ENCODE results near the gene HTR3E. TPM values are rescaled to one million over a fixed set of nuclear protein-coding genes. Genes with fewer than 3 reads are reported as not detected.
A peak's percentile ranks its signal among the peaks of the same experiment; 100 is the strongest.
"Not testable (repeated sequence)": the region's sequence is repeated elsewhere in the genome, so short reads cannot be mapped to it uniquely, and the experiment has no call there.

The HTR3E gene
- total and polyA plus RNA-seq, 12 donors: not detected

GRCh38 chr3:184145751-184146270 is 48.9 kb downstream of the HTR3E start:
- no peaks in the 10 kb centered on the region for H3K27me3 ChIP-seq
- peak overlapping the region in 1 of 5 donors; percentile 32 for H3K27ac ChIP-seq
- intact Hi-C loops (cut with DNase I): loop anchor here in 1 of 2 donors (5.0 kb wide), 1 partner anchor 96 kb away; no protein-coding TSS in a partner anchor
- peaks cover 0 to 55% of the 10 kb centered on the region in 2 donors for H3K36me3 ChIP-seq (replicated peaks in 1 of 2)
- no peak overlapping the region for H3K4me3 ChIP-seq
- DNase-seq: no peak
- TF ChIP-seq, protein P1, sequence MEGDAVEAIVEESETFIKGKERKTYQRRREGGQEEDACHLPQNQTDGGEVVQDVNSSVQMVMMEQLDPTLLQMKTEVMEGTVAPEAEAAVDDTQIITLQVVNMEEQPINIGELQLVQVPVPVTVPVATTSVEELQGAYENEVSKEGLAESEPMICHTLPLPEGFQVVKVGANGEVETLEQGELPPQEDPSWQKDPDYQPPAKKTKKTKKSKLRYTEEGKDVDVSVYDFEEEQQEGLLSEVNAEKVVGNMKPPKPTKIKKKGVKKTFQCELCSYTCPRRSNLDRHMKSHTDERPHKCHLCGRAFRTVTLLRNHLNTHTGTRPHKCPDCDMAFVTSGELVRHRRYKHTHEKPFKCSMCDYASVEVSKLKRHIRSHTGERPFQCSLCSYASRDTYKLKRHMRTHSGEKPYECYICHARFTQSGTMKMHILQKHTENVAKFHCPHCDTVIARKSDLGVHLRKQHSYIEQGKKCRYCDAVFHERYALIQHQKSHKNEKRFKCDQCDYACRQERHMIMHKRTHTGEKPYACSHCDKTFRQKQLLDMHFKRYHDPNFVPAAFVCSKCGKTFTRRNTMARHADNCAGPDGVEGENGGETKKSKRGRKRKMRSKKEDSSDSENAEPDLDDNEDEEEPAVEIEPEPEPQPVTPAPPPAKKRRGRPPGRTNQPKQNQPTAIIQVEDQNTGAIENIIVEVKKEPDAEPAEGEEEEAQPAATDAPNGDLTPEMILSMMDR (IDR thresholded peaks at IDR 0.05): no peak
- no peak for TF ChIP-seq POLR2A (IDR thresholded peaks at IDR 0.05)
- H3K9me3 ChIP-seq (replicated peaks in 1 of 3): no peaks in the 10 kb centered on the region
- H3K4me1 ChIP-seq (replicated peaks in 1 of 2): peaks cover 0 to 6% of the 10 kb centered on the region in 2 donors
- 77 to 90% (median 83%) methylated on average over 8 of the region's 8 CpGs for WGBS, 4 donors

- H3K27ac ChIP-seq: no peak overlapping the region
- H3K36me3 ChIP-seq (replicated peaks in 1 of 2): peaks cover 0 to 33% of the 10 kb centered on the region in 2 donors
- H3K4me3 ChIP-seq: no peak overlapping the region
- 77 to 92% (median 88%) methylated on average over 3 of the region's 3 CpGs for WGBS, 4 donors
- no peaks in the 10 kb centered on the region for H3K9me3 ChIP-seq (replicated peaks in 1 of 3)
- TF ChIP-seq, protein P1 (IDR thresholded peaks at IDR 0.05): no peak
- TF ChIP-seq POLR2A (IDR thresholded peaks at IDR 0.05): no peak
- peaks cover 0 to 6% of the 10 kb centered on the region in 2 donors for H3K4me1 ChIP-seq (replicated peaks in 1 of 2)
- no peaks in the 10 kb centered on the region for H3K27me3 ChIP-seq
- intact Hi-C loops (cut with DNase I): loop anchor here in 1 of 2 donors (5.0 kb wide), 1 partner anchor 94 kb away; no protein-coding TSS in a partner anchor
- DNase-seq: no peak
Measured at GRCh38 chr3:184148076-184148475, 51.2 kb downstream of the HTR3E start.

- intact Hi-C loops (cut with DNase I): loop anchor here in 1 of 2 donors (5.0 kb wide), 1 partner anchor 93 kb away; no protein-coding TSS in a partner anchor
- no peak overlapping the region for H3K27ac ChIP-seq
- H3K27me3 ChIP-seq: no peaks in the 10 kb centered on the region
- peaks cover 0 to 6% of the 10 kb centered on the region in 2 donors for H3K4me1 ChIP-seq (replicated peaks in 1 of 2)
- H3K36me3 ChIP-seq (replicated peaks in 1 of 2): peaks cover 0 to 22% of the 10 kb centered on the region in 2 donors
- no peak overlapping the region for H3K4me3 ChIP-seq
- H3K9me3 ChIP-seq (replicated peaks in 1 of 3): no peaks in the 10 kb centered on the region
- 75 to 84% (median 82%) methylated on average over 6 of the region's 6 CpGs for whole genome bisulfite sequencing, 4 donors
- no peak for TF ChIP-seq POLR2A (IDR thresholded peaks at IDR 0.05)
- TF ChIP-seq, protein P1 (IDR thresholded peaks at IDR 0.05): no peak
- DNase-seq: no peak
Measured at GRCh38 chr3:184149123-184149522, 52.3 kb downstream of the HTR3E start.

GRCh38 chr3:184149770-184150169 is 52.9 kb downstream of the HTR3E start:
- 40 to 57% (median 46%) methylated on average over 6 of the region's 6 CpGs for WGBS, 4 donors
- peak overlapping the region in 1 of 5 donors; percentile 10 for H3K27ac ChIP-seq
- intact Hi-C loops (cut with DNase I): loop anchor here in 1 of 2 donors (5.0 kb wide), 1 partner anchor 93 kb away; no protein-coding TSS in a partner anchor
- not testable (repeated sequence) for H3K4me3 ChIP-seq; H3K4me1 ChIP-seq (replicated peaks in 1 of 2); H3K27me3 ChIP-seq; H3K9me3 ChIP-seq (replicated peaks in 1 of 3)
- peak in 1 of 7 donors; percentile 37 for DNase-seq
- TF ChIP-seq, protein P1 (IDR thresholded peaks at IDR 0.05): peak in 4 of 6 experiments; percentile 10 to 41 (median 17)
- H3K36me3 ChIP-seq (replicated peaks in 1 of 2): peaks cover 0 to 16% of the 10 kb centered on the region in 2 donors

All from adrenal gland (tissue), 12 donors.